GM12892 (cell line): ENCODE data around the gene FLVCR2.

Experiments
- DNase-seq: peaks from one replicate; pipeline ENCODE4 v3.0.0; 2011; ENCODE audit not compliant: insufficient read length
- FAIRE-seq: peaks from 2 replicates; lab custom pipeline; 2011; peaks lifted over from hg19 to GRCh38; lab: Jason Lieb, UNC
- POLR2A ChIP-seq: IDR thresholded peaks from 2 replicates; pipeline ENCODE4 v1.6.1; 2011; ENCODE audit warnings: low read depth, low read length, control low read depth
- POLR2AphosphoS5 ChIP-seq: IDR thresholded peaks from 2 replicates; pipeline ENCODE4 v1.6.1; 2011; ENCODE audit warnings: low read depth, low read length, control low read depth
- TAF1 ChIP-seq: IDR thresholded peaks from 2 replicates; pipeline ENCODE4 v1.6.1; 2011; ENCODE audit warnings: low read depth, mild to moderate bottlenecking, control low read depth, low read length, borderline replicate concordance

Gene FLVCR2

DNA sequence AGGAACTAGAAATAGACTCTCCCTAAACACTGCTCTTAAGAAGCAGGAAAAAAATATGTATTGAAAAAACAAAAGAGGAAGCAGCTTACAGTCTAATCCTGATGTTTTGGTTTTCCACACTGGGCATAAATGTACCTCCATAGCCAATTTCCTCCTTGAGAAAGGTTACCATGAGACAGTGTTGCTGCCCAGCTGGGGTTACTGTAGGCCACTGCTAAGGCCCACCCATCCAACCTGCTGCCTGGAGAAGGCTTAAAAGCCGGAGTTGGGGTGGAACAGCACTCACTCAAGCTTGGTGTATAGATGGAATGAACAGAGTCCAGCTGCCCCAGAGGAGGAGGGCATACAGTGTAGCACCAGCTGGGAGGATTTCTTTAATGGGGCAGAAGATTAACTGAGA is 41.1 kb downstream of the FLVCR2 start:
- TF ChIP-seq TAF1 = no peak
- no peak for TF ChIP-seq POLR2A
- TF ChIP-seq POLR2AphosphoS5 = no peak
- FAIRE-seq (no peak), DNase-seq (no peak)

DNA sequence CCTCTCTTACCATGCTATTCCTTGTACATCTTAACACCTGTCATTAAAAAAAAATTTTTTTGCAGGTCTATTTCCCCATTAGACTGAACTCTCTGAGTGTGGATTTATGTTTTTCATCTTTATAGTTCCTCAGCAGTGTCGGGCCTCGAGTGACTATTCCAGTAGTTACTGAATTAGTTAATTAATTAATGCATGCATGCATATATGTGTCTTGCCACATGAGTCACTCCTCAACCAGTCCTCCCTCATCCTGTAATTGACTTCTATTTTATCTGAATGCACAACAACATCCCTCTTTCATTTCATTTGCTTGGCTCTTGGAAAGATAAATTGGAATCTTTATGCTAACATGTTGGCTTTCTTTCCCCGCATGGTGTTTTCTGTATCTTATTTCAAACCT is 46.6 kb downstream of the FLVCR2 start:
- TF ChIP-seq TAF1 = no peak
- TF ChIP-seq POLR2AphosphoS5 = no peak
- TF ChIP-seq POLR2A = no peak

DNA sequence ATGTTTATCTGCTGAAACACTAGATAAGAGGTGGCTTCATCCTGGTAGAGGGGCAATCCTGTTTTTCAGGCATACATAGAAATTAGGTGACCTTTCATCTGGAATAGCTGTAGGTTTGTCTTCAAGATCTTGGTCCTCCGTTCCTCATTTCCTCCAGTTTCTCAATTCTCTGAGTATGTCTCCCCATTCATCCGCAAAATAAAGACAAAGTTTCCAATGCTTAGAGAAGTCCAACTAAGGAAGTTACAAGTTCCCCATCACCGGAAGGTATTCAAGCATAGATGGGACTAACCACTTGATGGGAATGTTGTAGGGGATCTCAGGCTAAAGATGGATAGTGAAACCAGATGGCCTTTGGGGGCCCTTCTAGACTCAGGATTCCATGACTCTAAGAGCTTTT is 48.0 kb downstream of the FLVCR2 start:
- FAIRE-seq (no peak), DNase-seq (no peak)
- TF ChIP-seq POLR2AphosphoS5 = no peak
- no peak for TF ChIP-seq TAF1
- no peak for TF ChIP-seq POLR2A

More for the DNA sequence above, 46.6 kb downstream of the FLVCR2 start:
- no peak for FAIRE-seq
- DNase-seq = no peak

DNA sequence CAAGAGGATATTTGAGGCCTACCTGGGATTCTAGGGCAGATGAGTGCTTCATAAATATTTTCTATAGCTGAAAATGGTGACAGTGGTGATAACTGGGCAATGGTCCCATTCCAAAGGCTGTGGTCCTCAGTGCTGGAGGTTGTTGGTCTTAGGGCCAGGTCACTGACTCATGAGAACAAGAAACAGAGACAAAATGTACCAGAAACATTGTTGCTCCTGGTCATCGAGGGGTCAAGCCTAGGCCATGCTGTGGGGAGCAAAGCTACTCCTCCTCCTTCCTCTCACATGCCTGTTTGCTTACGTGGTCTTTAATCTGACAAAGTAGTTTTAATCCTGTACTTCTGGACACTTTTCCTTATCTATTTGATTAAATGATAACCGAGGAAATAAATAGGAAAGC is 48.4 kb downstream of the FLVCR2 start:
- DNase-seq = no peak
- FAIRE-seq = no peak
- TF ChIP-seq POLR2AphosphoS5 (no peak), TAF1 (no peak), POLR2A (no peak)

DNA sequence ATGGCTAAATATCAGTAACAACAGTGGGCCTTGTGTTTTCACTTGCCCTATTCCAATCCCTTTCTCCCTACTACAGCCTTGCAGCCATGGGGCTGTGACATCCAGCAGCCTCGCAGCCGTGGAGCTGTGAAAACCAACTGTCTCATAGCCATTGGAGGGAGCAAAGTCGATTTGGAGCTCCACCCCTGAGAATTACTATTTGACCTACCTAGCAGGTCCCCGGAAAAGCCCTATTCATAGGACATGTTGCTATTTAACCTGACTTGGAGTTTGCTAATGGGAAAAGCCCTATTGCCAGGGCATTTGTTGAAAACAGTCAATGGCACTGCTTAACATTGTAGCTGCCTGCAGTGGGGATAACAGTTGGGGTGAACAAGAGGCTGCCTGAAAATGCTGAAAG is 49.0 kb downstream of the FLVCR2 start:
- DNase-seq (no peak), FAIRE-seq (no peak)
- no peak for TF ChIP-seq POLR2AphosphoS5
- TF ChIP-seq POLR2A = no peak
- no peak for TF ChIP-seq TAF1

DNA sequence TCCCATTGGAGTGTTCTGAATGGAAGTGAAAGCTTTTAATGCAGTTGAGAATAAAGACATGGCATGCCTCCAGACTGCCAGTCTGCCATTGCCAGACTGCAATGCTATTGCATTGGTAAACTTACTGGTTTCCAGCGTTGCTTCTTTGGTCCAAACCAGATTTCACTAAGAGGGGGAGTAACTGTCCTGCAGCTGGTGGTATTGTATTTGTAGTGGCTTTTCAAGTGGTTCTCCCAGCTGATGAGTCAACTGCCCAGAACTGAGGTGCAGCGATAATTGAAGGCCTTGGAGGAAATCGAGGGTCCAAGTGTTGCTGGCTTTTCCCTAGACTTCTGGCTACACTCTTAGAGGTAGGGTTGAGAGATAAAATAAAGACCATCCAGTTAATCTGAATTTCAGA is 50.4 kb downstream of the FLVCR2 start:
- FAIRE-seq = no peak
- DNase-seq = no peak
- TF ChIP-seq POLR2AphosphoS5 = no peak
- no peak for TF ChIP-seq POLR2A
- TF ChIP-seq TAF1 = no peak

DNA sequence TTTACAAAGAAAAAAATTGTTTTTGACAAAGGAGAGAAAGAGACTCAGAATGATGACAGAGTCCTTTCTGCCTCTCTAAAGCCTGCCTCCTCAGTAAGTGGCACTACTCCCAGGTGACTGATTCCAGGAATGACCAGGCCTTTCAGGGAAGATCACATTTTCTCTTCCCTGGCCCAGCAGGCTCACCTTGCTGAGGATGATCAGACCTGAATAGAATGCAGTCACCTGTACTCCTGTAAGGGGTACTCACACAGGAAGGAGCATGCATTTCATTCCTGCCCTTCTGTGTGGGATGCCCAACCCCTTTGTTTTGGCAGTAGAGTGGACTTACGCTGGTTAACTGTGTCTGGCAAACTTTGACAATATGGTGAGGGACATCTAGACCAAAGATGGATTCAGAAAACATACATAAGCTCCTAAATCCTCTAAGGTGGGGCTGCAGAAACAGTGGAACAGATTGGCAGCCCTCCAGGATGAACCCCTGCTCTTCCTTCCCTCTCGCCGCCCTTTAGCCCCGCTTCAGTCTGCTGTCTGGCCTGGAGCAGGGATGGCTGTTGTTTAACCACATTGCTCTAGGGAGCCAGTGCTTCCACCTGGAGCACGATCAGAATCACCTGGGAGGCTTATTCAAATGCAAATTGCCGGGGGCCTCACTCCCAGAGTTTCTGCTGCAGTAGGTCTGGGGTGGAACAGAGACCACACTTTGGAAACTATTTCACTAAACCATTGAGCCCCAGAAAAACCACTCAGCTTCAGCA is 52.5 kb downstream of the FLVCR2 start:
- TF ChIP-seq TAF1 (no peak), POLR2A (no peak), POLR2AphosphoS5 (no peak)
- DNase-seq = no peak
- FAIRE-seq = no peak

DNA sequence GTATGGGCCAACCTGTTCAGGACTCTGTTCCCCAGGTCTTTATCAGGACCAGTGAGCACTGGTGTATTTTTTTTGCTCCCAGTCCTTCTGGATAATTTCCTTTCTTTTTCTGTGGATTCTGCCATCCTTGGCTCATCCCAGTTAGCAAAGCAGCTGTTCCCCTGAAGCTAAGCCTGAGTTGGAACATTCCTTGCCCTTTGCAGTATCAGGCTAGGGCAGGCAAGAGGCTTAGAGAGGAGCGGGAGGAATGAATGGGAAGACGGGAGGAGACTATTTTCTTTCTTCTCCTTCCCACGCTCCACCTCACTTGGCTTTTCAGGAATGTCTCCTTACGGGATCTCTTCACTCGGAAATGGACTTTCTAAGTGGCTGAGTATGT is 53.0 kb downstream of the FLVCR2 start:
- TF ChIP-seq TAF1 (no peak), POLR2A (no peak), POLR2AphosphoS5 (no peak)
- no peak for FAIRE-seq
- no peak for DNase-seq

DNA sequence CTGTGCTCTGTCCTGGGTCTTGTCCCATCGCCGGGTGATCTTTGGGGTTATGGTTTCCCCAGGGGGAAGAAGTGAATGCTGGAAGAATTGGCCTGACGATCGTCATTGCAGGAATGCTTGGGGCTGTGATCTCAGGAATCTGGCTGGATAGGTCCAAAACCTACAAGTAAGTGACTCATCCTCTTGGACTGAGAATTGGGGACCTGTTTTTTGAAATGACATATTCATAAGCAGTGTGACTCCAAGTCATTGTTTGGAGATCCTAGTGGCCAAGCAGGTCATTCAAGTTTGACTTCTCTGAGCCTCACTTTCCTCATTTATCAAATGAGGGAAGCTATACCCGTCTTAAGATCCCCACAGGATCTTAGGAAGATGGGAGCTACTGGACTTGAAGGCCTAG is 56.4 kb downstream of the FLVCR2 start:
- DNase-seq (no peak), FAIRE-seq (peak; percentile 33)
- TF ChIP-seq POLR2A = no peak

DNA sequence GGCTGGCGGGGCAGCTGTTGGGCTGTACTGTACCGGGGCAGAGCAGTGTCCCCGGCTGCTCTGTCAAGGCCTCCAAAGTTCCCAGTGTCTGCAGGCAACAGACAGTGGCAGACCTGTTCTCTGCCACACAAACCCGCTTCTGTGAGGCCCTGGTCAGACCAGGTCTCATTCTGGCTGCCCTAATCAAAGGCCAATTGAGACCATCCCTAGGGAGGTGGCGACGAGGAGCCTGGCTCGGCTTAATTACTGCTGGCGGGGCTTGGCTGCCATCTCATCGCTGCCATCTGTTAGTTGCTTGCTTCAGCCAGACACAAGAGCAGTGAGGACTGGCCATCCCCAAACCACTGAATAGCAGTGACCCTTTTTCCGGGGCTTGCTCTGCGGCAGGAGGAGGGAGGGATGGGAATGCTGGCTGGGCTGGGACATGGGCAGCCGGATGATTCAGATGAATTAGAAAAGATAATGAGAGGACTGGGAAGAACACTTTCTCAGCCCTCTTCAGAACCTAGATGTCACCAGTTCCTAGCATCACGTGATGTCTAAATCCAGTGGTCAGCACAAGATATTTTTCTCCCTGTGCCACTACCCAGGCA is 57.8 kb downstream of the FLVCR2 start:
- FAIRE-seq = no peak
- TF ChIP-seq TAF1 (no peak), POLR2AphosphoS5 (no peak), POLR2A (no peak)
- no peak for DNase-seq

DNA sequence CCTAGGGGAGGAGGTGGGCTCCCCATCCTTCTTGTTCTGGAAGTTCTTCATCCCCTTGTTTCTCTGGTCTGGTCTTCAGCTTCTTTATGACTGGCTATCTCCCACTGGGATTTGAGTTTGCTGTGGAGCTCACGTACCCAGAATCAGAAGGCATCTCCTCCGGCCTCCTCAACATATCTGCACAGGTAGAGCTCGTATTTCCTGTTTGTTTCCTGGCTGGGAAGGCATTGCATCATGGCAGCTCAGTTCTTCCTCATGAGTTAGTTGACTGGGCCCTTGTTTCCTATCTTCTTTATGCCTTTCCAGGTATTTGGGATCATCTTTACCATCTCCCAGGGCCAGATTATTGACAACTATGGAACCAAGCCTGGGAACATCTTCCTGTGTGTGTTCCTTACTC is 62.5 kb downstream of the FLVCR2 start:
- TF ChIP-seq TAF1 (no peak), POLR2AphosphoS5 (no peak), POLR2A (no peak)
- FAIRE-seq (no peak), DNase-seq (no peak)

DNA sequence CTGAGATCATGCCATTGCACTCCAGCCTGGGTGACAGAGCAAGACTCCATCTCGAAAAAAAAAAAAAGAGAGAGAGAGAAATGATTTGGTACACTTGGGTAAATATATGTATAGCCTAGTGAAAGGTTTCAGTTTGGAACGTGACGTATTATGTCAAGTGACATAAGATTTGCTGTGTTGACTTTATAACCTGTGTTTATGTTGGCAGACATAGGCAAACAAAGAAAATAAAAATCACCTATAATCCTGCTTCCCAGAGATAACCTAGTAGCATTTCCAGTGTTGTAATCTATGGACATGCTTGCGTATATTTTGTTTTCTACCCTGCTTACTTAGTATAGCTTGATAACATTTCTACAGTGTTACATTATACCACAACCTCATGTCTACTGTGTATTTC is 65.6 kb downstream of the FLVCR2 start:
- TF ChIP-seq POLR2AphosphoS5 = no peak
- TF ChIP-seq POLR2A = no peak
- TF ChIP-seq TAF1 = no peak
- no peak for DNase-seq
- FAIRE-seq = no peak

DNA sequence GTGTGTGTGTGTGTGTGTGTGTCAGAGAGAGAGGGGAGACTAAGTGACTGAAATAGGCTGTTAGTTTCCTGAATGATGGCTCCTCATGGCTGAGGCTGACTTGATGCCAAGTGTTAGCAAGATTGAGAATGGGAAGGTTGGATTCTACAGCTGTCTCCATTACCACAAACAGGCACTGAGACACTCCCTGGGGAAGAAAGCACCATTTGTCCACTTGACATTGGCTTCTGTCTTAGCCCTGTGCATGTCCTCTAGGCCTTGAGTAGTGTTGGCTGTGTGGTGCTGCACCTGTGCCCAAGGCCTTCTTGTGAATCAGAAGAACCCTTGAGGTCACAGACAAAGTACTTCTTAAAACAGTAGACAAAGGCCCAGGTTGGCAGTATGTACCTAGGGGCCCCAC is 66.6 kb downstream of the FLVCR2 start:
- no peak for TF ChIP-seq POLR2A
- TF ChIP-seq TAF1 = no peak
- TF ChIP-seq POLR2AphosphoS5 = no peak
- FAIRE-seq (no peak), DNase-seq (no peak)

DNA sequence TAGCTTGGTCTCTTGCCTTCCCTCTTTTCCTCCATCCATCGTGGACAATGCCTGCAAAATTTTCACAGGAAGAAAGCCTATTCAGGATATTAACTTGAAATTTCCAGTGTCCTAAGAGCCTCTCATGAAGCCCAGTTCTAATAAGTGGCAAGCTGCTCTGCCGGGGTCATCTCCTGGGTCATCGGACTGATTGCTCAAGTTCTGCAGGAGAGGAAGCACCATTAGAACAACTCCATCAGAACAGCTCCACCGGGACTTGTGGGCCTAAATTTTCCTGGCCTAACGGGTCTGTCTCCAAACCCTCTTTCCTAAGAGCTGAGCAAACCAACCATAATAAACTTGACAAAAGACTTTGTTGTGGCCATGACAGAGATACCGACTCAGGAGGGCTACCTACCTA is 68.3 kb downstream of the FLVCR2 start:
- FAIRE-seq = no peak
- DNase-seq = no peak
- TF ChIP-seq POLR2AphosphoS5 = no peak
